H9 (cell line): ENCODE results near the gene TOMM7. TPM values are rescaled to one million over a fixed set of nuclear protein-coding genes. Genes with fewer than 3 reads are reported as not detected.

Experiments used
- DNase-seq: peaks from one replicate; pipeline ENCODE4 v3.0.0-alpha.2; 2017
- H2AFZ ChIP-seq: one replicate; pipeline ENCODE4 v1.6.1; 2013; ENCODE audit warnings: mild to moderate bottlenecking, low read length, control low read depth, moderate library complexity
- H2AK5ac ChIP-seq: 2 replicates; pipeline ENCODE4 v1.6.1; 2013; ENCODE audit warnings: low read length, control low read depth, mixed read lengths; ENCODE audit not compliant: insufficient read length
- H2BK120ac ChIP-seq: one replicate; pipeline ENCODE4 v1.6.1; 2013; ENCODE audit warnings: low read depth, mild to moderate bottlenecking, low read length, control low read depth, inconsistent platforms; ENCODE audit not compliant: poor library complexity, severe bottlenecking
- H2BK12ac ChIP-seq: 2 replicates; pipeline ENCODE4 v1.6.1; 2013; ENCODE audit warnings: low read length, control low read depth, mixed read lengths, low read depth; ENCODE audit not compliant: insufficient read length
- H2BK15ac ChIP-seq: 2 replicates; pipeline ENCODE4 v1.6.1; 2013; ENCODE audit warnings: low read depth, low read length, control low read depth
- H2BK20ac ChIP-seq: one replicate; pipeline ENCODE4 v1.6.1; 2013; ENCODE audit warnings: low read depth, mild to moderate bottlenecking, low read length, control low read depth, inconsistent platforms; ENCODE audit not compliant: poor library complexity, severe bottlenecking
- H2BK5ac ChIP-seq: 2 replicates; pipeline ENCODE4 v1.6.1; 2013; ENCODE audit warnings: low read length, control low read depth, mixed read lengths; ENCODE audit not compliant: insufficient read length
- H3K14ac ChIP-seq: 2 replicates; pipeline ENCODE4 v1.6.1; 2013; ENCODE audit warnings: low read length, control low read depth; ENCODE audit not compliant: insufficient read depth
- H3K18ac ChIP-seq: 2 replicates; pipeline ENCODE4 v1.6.1; 2013; ENCODE audit warnings: low read depth, mild to moderate bottlenecking, mixed read lengths, low read length, control low read depth; ENCODE audit not compliant: insufficient read length
- H3K23ac ChIP-seq: 2 replicates; pipeline ENCODE4 v1.6.1; 2013; ENCODE audit warnings: low read length, control low read depth, mixed read lengths, low read depth; ENCODE audit not compliant: insufficient read length
- H3K23me2 ChIP-seq: 2 replicates; pipeline ENCODE4 v1.6.1; 2013; ENCODE audit warnings: low read depth, mild to moderate bottlenecking, mixed read lengths, low read length, control low read depth; ENCODE audit not compliant: insufficient read length, poor library complexity, severe bottlenecking
- H3K27ac ChIP-seq: 2 replicates; pipeline ENCODE4 v1.5.1; 2013; ENCODE audit warnings: low read length, control low read depth, mixed read lengths, low read depth; ENCODE audit not compliant: insufficient read length
- H3K27me3 ChIP-seq: 2 replicates; pipeline ENCODE4 v1.6.1; 2013; ENCODE audit warnings: low read length, control low read depth, inconsistent platforms; ENCODE audit not compliant: insufficient read depth
- H3K4ac ChIP-seq: 2 replicates; pipeline ENCODE4 v1.6.1; 2013; ENCODE audit warnings: low read depth, mild to moderate bottlenecking, control low read depth, inconsistent platforms, low read length, moderate library complexity
- H3K4me1 ChIP-seq: 2 replicates; pipeline ENCODE4 v1.6.1; 2013; ENCODE audit warnings: low read length, control low read depth, inconsistent platforms; ENCODE audit not compliant: insufficient read depth
- H3K4me2 ChIP-seq: 2 replicates; pipeline ENCODE4 v1.6.1; 2013; ENCODE audit warnings: low read length, control low read depth, mixed read lengths; ENCODE audit not compliant: insufficient read length, insufficient read depth
- H3K56ac ChIP-seq: 2 replicates; pipeline ENCODE4 v1.6.1; 2013; ENCODE audit warnings: low read depth, mild to moderate bottlenecking, mixed read lengths, low read length, control low read depth; ENCODE audit not compliant: insufficient read length
- H3K79me1 ChIP-seq: 2 replicates; pipeline ENCODE4 v1.6.1; 2013; ENCODE audit warnings: low read depth, mild to moderate bottlenecking, moderate library complexity, low read length, control low read depth, inconsistent platforms; ENCODE audit not compliant: insufficient read depth, poor library complexity, severe bottlenecking
- H3K79me2 ChIP-seq: 2 replicates; pipeline ENCODE4 v1.6.1; 2013; ENCODE audit warnings: low read length, control low read depth, inconsistent platforms; ENCODE audit not compliant: insufficient read depth
- H3K9ac ChIP-seq: 2 replicates; pipeline ENCODE4 v1.6.1; 2013; ENCODE audit warnings: low read length, control low read depth, mixed read lengths; ENCODE audit not compliant: insufficient read length; ENCODE audit errors: extremely low read depth
- H3K9me3 ChIP-seq: one replicate; pipeline ENCODE4 v1.6.1; 2013; ENCODE audit warnings: low read depth, low read length, inconsistent platforms; ENCODE audit not compliant: control insufficient read depth
- H3T11ph ChIP-seq: one replicate; pipeline ENCODE4 v1.6.1; 2013; ENCODE audit warnings: mild to moderate bottlenecking, low read length, control low read depth, inconsistent platforms
- H4K20me1 ChIP-seq: one replicate; pipeline ENCODE4 v1.6.1; 2013; ENCODE audit not compliant: control insufficient read depth, insufficient read length, insufficient read depth
- H4K5ac ChIP-seq: 2 replicates; pipeline ENCODE4 v1.6.1; 2013; ENCODE audit warnings: low read depth, mild to moderate bottlenecking, mixed read lengths, low read length, control low read depth; ENCODE audit not compliant: insufficient read length
- H4K8ac ChIP-seq: replicated peaks from 2 replicates; pipeline ENCODE4 v1.6.1; 2013; ENCODE audit warnings: low read length, control low read depth, mixed read lengths, low read depth; ENCODE audit not compliant: insufficient read length
- H4K91ac ChIP-seq: 2 replicates; pipeline ENCODE4 v1.6.1; 2013; ENCODE audit warnings: low read depth, mild to moderate bottlenecking, moderate library complexity, mixed read lengths, low read length, control low read depth; ENCODE audit not compliant: insufficient read length
- H3K27ac Mint-ChIP-seq, 3 experiments: 2 replicates in 2 of 3; 3 replicates in 1 of 3; pipeline ENCODE4 v1.8.0; 2020 to 2021; ENCODE audit warnings: mixed read lengths in 3 of 3, mild to moderate bottlenecking in 1 of 3, moderate library complexity in 1 of 3
- H3K27me3 Mint-ChIP-seq: 2 replicates; pipeline ENCODE4 v1.8.0; 2021; ENCODE audit warnings: low read depth, mild to moderate bottlenecking, moderate library complexity, mixed read lengths
- H3K36me3 Mint-ChIP-seq, 3 experiments: 2 replicates in 2 of 3; 3 replicates in 1 of 3; pipeline ENCODE4 v1.8.0; 2020 to 2021; ENCODE audit warnings: low read depth in 3 of 3, mixed read lengths in 3 of 3; ENCODE audit not compliant: insufficient read depth in 1 of 3
- H3K4me1 Mint-ChIP-seq, 2 experiments: 2 replicates each; pipeline ENCODE4 v1.8.0; 2020; ENCODE audit warnings: mixed read lengths in 2 of 2
- H3K4me3 Mint-ChIP-seq, 2 experiments: 2 replicates in 1 of 2; 3 replicates in 1 of 2; pipeline ENCODE4 v1.8.0; 2020 to 2021; ENCODE audit warnings: mild to moderate bottlenecking in 2 of 2, mixed read lengths in 2 of 2, moderate library complexity in 1 of 2
- H3K9me3 Mint-ChIP-seq, 2 experiments: 2 replicates in 1 of 2; 3 replicates in 1 of 2; pipeline ENCODE4 v1.8.0; 2020; ENCODE audit warnings: mild to moderate bottlenecking in 2 of 2, mixed read lengths in 2 of 2, moderate library complexity in 1 of 2
- CTCF ChIP-seq: fragments of 200-600 bp; sonication (generic); conservative IDR thresholded peaks from 3 replicates; pipeline ENCODE4 v1.8.0; 2021; ENCODE audit warnings: antibody characterized with exemption, mild to moderate bottlenecking
- WGBS: extraction: QIAGEN DNeasy Blood & Tissue Kit; methylation state at CpG from one replicate; pipeline ENCODE4 v1.1.7; 2013; ENCODE audit warnings: missing lambda C conversion rate, low lambda C conversion rate, mixed read lengths; ENCODE audit not compliant: insufficient read length; ENCODE audit errors: extremely low coverage; 5-methylcytosine and 5-hydroxymethylcytosine counted together
- total RNA-seq: library from RNA; stranded (reverse); gene quantifications from 2 replicates; pipeline ENCODE4 v1.2.1, GENCODE V29; 2021

Gene TOMM7
- total RNA-seq, 1 experiment from 2014 or later: 368 TPM

DNA sequence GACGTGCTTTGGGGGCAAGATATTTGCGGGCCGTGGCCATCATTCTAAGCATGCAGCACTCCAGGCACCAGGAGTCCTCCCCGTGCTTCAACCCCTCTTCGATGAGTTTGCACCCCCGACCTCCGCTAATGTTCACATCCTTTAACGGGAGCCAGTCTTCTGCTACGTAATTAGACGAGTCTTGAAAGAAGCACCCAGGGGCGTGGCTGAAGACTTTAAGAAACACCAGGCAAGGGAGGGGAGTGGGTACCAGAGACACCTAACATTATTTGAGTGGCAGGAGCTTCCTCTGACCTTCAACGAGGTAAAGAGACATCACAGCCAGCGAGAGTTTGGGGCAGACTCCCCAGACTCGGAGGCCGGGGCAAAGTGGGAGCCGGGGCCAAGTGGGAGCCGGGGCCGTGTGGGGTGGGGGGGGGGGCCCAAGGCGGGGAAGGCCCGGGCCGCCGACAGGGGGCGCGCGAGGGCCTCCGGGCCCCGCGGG is 31.1 kb upstream of the TOMM7 start:
- H3K9me3 Mint-ChIP-seq: no peaks in the 10 kb centered on the region
- peak overlapping the region; percentile 74 to 83 for H3K4me3 Mint-ChIP-seq
- Histone ChIP-seq H4K5ac (no peak overlapping the region), H2BK20ac (no peak overlapping the region), H3K9me3 (no peaks in the 10 kb centered on the region), H3T11ph (no peak overlapping the region), H2AFZ (peak overlapping the region; percentile 83), H3K4ac (no peak overlapping the region), H3K14ac (peak overlapping the region; percentile 12; the same call in 1 of the 2 replicates), H4K91ac (no peak overlapping the region), H3K23me2 (peaks cover 13% of the 10 kb centered on the region), H4K8ac (no peak overlapping the region), H3K4me2 (peak overlapping the region; percentile 59), H2BK15ac (no peak overlapping the region), H3K4me1 (peaks cover 9% of the 10 kb centered on the region; the same call in 1 of the 2 replicates), H3K23ac (no peak overlapping the region), H2AK5ac (no peak overlapping the region), H2BK12ac (no peak overlapping the region), H3K27me3 (no peaks in the 10 kb centered on the region), H2BK5ac (no peak overlapping the region), H3K18ac (peak overlapping the region; percentile 54), H3K27ac (no peak overlapping the region), H3K9ac (no peak overlapping the region), H3K56ac (no peak overlapping the region), H3K79me1 (no peaks in the 10 kb centered on the region), H3K79me2 (no peaks in the 10 kb centered on the region), H4K20me1 (no peaks in the 10 kb centered on the region), H2BK120ac (no peak overlapping the region)
- peaks cover 30 to 42% of the 10 kb centered on the region in 2 experiments for H3K4me1 Mint-ChIP-seq
- peak; percentile 62 for DNase-seq
- peaks cover 3% of the 10 kb centered on the region for H3K27me3 Mint-ChIP-seq
- WGBS: no CpG with 5 or more reads among the region's 28 CpGs
- TF ChIP-seq CTCF: no peak; the same call in 2 of the 3 replicates
- H3K27ac Mint-ChIP-seq: peak overlapping the region in 2 of 3 experiments; percentile 81 to 91; a peak in 3 of 7 replicates
- peaks cover 20 to 32% (median 22%) of the 10 kb centered on the region in 3 experiments for H3K36me3 Mint-ChIP-seq
